KMS-11 (cell line): ENCODE results near the gene GOLGA6A.
"Not testable (repeated sequence)": the region's sequence is repeated elsewhere in the genome, so short reads cannot be mapped to it uniquely, and the experiment has no call there.

Source experiments
- H2AFZ ChIP-seq: fragments of 200-600 bp; sonication (generic); 2 replicates; pipeline ENCODE4 v1.6.1; 2016; ENCODE audit warnings: antibody characterized with exemption, mixed run types, low read depth
- H3K27ac ChIP-seq: fragments of 200-600 bp; sonication (generic); 2 replicates; pipeline ENCODE4 v1.6.1; 2016; ENCODE audit warnings: mild to moderate bottlenecking, mixed run types
- H3K27me3 ChIP-seq: fragments of 200-600 bp; sonication (generic); 2 replicates; pipeline ENCODE4 v1.6.1; 2017; ENCODE audit warnings: mild to moderate bottlenecking, low read depth, mixed run types, moderate library complexity; ENCODE audit not compliant: insufficient read depth
- H3K36me3 ChIP-seq: fragments of 200-600 bp; sonication (generic); 2 replicates; pipeline ENCODE4 v1.6.1; 2017; ENCODE audit warnings: mild to moderate bottlenecking, mixed run types; ENCODE audit not compliant: insufficient read depth
- H3K4me1 ChIP-seq: fragments of 200-600 bp; sonication (generic); 2 replicates; pipeline ENCODE4 v1.6.1; 2016; ENCODE audit warnings: mild to moderate bottlenecking, low read depth, mixed run types; ENCODE audit not compliant: poor library complexity, severe bottlenecking
- H3K4me2 ChIP-seq: fragments of 200-600 bp; sonication (generic); 2 replicates; pipeline ENCODE4 v1.7.0; 2016; ENCODE audit warnings: mild to moderate bottlenecking, mixed run types
- H3K4me3 ChIP-seq: fragments of 200-600 bp; sonication (generic); IDR thresholded peaks from 2 replicates; pipeline ENCODE4 v1.6.1; 2017; ENCODE audit warnings: low read depth, low read length, mixed read lengths; ENCODE audit not compliant: insufficient read depth
- H3K79me2 ChIP-seq: fragments of 200-600 bp; sonication (generic); 2 replicates; pipeline ENCODE4 v1.6.1; 2016; ENCODE audit warnings: low read depth, mixed run types; ENCODE audit not compliant: insufficient read depth
- H3K9ac ChIP-seq: fragments of 200-600 bp; sonication (generic); 2 replicates; pipeline ENCODE4 v1.6.1; 2016; ENCODE audit warnings: mild to moderate bottlenecking, mixed run types
- H4K20me1 ChIP-seq: fragments of 200-600 bp; sonication (generic); 2 replicates; pipeline ENCODE4 v1.6.1; 2016; ENCODE audit warnings: mild to moderate bottlenecking, mixed run types; ENCODE audit not compliant: insufficient read depth
- TF ChIP-seq, protein P1 (sequence below): fragments of 200-600 bp; sonication (generic); conservative IDR thresholded peaks from 2 replicates; pipeline ENCODE4 v1.6.1; 2017; ENCODE audit warnings: low read depth, mild to moderate bottlenecking, antibody characterized with exemption, low read length, moderate library complexity, mixed read lengths

GOLGA6A gene

DNA sequence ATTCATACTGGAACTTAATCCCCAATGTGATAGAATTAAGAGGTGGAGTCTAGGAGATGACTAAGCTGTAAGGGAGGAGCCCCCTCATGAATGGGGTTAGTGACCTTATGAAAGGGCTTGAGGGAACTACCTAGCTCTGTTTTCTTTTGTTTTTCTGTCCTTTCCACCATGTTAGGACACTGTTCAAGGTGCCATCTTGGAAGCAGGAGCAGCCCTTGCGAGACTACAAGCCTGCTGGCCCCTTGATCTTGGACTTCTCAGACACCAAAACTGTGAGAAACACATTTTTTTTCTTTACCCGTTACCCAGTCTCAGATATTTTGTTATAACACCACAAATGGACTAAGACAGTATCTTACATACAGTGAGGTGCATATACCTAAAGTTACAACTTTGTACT, 26.5 kb downstream of the GOLGA6A start:
- Histone ChIP-seq H3K4me3 (no peak overlapping the region), H4K20me1 (no peaks in the 10 kb centered on the region), H2AFZ (no peak overlapping the region), H3K36me3 (no peaks in the 10 kb centered on the region), H3K79me2 (no peaks in the 10 kb centered on the region), H3K9ac (no peak overlapping the region), H3K27ac (no peak overlapping the region), H3K4me2 (no peak overlapping the region), H3K4me1 (no peaks in the 10 kb centered on the region), H3K27me3 (no peaks in the 10 kb centered on the region)
- TF ChIP-seq, protein P1, sequence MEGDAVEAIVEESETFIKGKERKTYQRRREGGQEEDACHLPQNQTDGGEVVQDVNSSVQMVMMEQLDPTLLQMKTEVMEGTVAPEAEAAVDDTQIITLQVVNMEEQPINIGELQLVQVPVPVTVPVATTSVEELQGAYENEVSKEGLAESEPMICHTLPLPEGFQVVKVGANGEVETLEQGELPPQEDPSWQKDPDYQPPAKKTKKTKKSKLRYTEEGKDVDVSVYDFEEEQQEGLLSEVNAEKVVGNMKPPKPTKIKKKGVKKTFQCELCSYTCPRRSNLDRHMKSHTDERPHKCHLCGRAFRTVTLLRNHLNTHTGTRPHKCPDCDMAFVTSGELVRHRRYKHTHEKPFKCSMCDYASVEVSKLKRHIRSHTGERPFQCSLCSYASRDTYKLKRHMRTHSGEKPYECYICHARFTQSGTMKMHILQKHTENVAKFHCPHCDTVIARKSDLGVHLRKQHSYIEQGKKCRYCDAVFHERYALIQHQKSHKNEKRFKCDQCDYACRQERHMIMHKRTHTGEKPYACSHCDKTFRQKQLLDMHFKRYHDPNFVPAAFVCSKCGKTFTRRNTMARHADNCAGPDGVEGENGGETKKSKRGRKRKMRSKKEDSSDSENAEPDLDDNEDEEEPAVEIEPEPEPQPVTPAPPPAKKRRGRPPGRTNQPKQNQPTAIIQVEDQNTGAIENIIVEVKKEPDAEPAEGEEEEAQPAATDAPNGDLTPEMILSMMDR = no peak

DNA sequence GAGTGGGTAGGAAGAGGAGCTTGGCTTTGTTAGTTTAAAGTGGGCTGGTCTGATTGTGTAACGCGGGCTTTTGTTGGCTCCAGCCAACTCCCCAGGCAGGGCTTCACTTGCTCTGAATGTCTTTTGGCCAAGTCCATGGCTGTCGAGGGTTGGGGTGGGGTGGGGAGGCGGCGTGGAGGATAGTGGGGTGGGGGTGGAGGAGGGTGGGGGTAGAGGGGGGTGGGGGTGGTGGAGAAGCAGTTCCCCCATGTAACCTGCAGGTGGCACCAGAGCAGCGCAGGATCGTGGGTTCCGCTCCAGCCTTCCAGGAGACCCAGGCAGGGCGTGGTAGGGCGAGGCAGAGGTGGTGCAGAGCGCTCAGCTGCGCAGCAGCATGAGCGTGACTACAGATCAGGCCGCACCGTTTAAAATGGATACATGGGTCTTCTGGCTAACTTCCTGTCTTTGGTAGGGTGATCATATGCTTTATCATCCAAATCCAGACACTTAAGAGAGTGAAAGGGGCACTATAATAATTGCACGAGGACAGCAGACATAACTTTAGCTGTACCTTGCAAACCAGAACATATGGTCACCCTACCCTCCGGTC, 28.3 kb downstream of the GOLGA6A start:
- peak overlapping the region; percentile 44; the same call in 1 of the 2 replicates for H2AFZ ChIP-seq

DNA sequence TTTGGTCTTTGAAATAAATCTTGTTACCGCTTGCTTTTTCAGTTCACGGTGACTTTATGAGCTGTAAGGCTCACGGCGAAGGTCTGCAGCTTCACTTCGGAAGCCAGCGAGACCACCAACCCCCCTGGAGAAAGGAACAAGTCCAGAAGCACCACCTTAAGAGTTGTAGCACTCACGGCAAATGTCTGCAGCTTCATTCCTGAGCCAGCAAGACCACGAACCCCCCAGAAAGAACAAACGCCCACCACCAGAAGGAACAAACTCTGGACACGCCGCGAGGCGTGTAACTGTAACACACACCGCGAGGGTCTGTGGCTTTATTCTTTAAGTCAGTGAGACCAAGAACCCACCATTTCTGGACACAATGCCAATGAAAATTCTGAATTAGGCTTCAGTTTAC, 28.8 kb downstream of the GOLGA6A start:
- Histone ChIP-seq H3K27me3 (no peaks in the 10 kb centered on the region), H3K36me3 (no peaks in the 10 kb centered on the region), H3K4me1 (peaks cover 5% of the 10 kb centered on the region), H3K4me2 (no peak overlapping the region), H3K9ac (no peak overlapping the region), H3K4me3 (no peak overlapping the region), H3K27ac (no peak overlapping the region), H2AFZ (no peak overlapping the region), H3K79me2 (no peaks in the 10 kb centered on the region), H4K20me1 (no peaks in the 10 kb centered on the region)
- TF ChIP-seq, protein P1 = no peak

More for the DNA sequence above, 28.3 kb downstream of the GOLGA6A start:
- Histone ChIP-seq H3K36me3 (no peaks in the 10 kb centered on the region), H3K9ac (no peak overlapping the region), H3K4me1 (no peaks in the 10 kb centered on the region), H3K27me3 (no peaks in the 10 kb centered on the region), H3K79me2 (no peaks in the 10 kb centered on the region), H4K20me1 (no peaks in the 10 kb centered on the region), H3K4me2 (no peak overlapping the region), H3K4me3 (no peak overlapping the region), H3K27ac (no peak overlapping the region)
- TF ChIP-seq, protein P1 = 0 out of 2 replicates have a peak, but pooled peaks have one; percentile 21

DNA sequence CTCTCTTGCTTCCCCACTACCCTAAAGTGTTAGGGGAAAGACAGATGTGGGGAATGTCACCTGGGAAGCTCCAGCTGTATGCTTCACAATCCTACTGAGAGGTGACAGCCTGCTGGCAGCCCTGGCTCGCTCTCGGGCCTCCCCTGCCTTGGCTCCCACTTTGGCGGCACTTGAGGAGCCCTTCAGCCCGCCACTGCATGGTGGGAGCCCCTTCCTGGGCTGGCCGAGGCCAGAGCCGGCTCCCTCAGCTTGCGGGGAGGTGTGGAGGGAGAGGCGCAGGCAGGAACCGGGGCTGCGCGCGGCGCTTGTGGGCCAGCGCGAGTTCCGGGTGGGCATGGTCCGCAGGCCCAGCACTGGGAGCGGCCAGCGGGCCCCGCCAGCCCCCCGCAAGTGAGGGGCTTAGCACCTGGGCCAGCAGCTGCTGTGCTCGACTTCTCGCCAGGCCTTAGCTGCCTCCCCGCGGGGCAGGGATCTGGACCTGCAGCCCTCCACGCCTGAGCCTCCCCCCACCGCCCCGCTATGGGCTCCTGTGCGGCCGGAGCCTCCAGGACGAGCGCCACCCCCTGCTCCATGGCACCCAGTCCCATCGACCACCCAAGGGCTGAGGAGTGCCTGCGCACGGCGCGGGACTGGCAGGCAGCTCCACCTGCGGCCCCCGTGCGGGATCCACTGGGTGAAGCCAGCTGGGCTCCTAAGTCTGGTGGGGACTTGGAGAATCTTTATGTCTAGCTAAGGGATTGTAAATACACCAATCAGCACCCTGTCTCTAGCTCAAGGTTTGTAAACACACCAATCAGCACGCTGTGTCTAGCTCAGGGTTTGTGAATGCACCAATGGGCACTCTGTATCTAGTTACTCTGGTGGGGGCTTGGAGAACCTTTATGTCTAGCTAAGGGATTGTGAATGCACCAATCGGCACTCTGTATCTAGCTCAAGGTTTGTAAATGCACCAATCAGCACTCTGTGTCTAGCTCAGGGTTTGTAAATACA, 29.8 kb downstream of the GOLGA6A start:
- not testable (repeated sequence) for H3K36me3 ChIP-seq, H3K4me3 ChIP-seq, H3K4me1 ChIP-seq, H3K27me3 ChIP-seq, H4K20me1 ChIP-seq, H3K4me2 ChIP-seq, H3K9ac ChIP-seq, H3K27ac ChIP-seq, H2AFZ ChIP-seq, H3K79me2 ChIP-seq
